Measurements from ENCODE around the gene FAM229A. TPM values are rescaled to one million over a fixed set of nuclear protein-coding genes. Genes with fewer than 3 reads are reported as not detected.
A peak's percentile ranks its signal among the peaks of the same experiment; 100 is the strongest.

Gene FAM229A
- total and polyA plus RNA-seq, 9 of the 15 experiments (the other 6 are each of a cell fraction or from before 2014, with no cell fraction given), result 0.04 to 21.6 (median 7.4) TPM

DNA sequence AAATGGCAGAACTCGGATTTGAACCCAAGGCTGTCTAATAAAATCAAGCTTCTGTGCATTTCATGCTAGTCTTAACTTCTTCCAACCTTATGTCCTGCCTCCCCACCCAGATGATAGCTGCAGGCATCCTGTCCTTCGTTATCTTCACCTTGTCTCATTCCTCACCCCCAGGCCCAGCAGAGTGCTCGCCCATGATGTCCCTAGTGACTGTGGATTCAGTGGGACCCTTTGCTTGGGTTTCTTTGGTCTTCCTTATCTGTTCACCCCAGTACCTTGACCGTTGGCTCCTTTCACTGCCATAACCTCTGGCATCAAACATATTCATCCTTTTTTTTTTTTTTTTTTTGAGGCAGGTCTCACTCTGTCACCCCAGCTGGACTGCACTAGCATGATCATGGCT lies 37.6 kb upstream of the FAM229A start (continued):
- TF ChIP-seq MED1 (CRISPR knock-in tag; IDR thresholded peaks at IDR 0.05; ENCODE audit: borderline replicate concordance) (no peak), BRF1 (IDR thresholded peaks at IDR 0.05; ENCODE audit: borderline replicate concordance, extremely low read depth, insufficient read length) (no peak), CHCHD3 (CRISPR knock-in tag; IDR thresholded peaks at IDR 0.05) (no peak), SNRNP70 (optimal IDR thresholded peaks at IDR 0.05; ENCODE audit: low read depth, low read length) (no peak), SIX5 (IDR thresholded peaks at IDR 0.05; ENCODE audit: borderline replicate concordance in 1 of 2, insufficient read depth in 1 of 2, low read depth in 1 of 2, low read length in 2 of 2) (no peak), ZNF133 (CRISPR knock-in tag; IDR thresholded peaks at IDR 0.05) (no peak), MAFG (tag; conservative IDR thresholded peaks at IDR 0.05) (no peak), SNIP1 (IDR thresholded peaks at IDR 0.05; ENCODE audit: low read depth) (no peak), ZFP1 (CRISPR knock-in tag; IDR thresholded peaks at IDR 0.05) (no peak), ZNF699 (CRISPR knock-in tag; IDR thresholded peaks at IDR 0.05; ENCODE audit: insufficient replicate concordance) (no peak), STAT5A (IDR thresholded peaks at IDR 0.05; ENCODE audit: borderline replicate concordance, low read length) (peak; percentile 30; the same call in 1 of the 2 replicates), RBM15 (IDR thresholded peaks at IDR 0.05; ENCODE audit: insufficient read depth, low read length) (no peak), SREBF1 (IDR thresholded peaks at IDR 0.05; ENCODE audit: borderline replicate concordance, low read depth, low read length) (no peak), EP300 (IDR thresholded peaks at IDR 0.05; ENCODE audit: low read length) (peak; percentile 65; the same call in 1 of the 2 replicates), NRF1 (conservative IDR thresholded peaks at IDR 0.05 in 1 of 2, IDR thresholded peaks at IDR 0.05 in 1 of 2) (no peak), SRSF1 (IDR thresholded peaks at IDR 0.05; ENCODE audit: low read depth, low read length) (no peak), ETV1 (tag; conservative IDR thresholded peaks at IDR 0.05; ENCODE audit: low read depth) (no peak)
- TF ChIP-seq, protein P1, sequence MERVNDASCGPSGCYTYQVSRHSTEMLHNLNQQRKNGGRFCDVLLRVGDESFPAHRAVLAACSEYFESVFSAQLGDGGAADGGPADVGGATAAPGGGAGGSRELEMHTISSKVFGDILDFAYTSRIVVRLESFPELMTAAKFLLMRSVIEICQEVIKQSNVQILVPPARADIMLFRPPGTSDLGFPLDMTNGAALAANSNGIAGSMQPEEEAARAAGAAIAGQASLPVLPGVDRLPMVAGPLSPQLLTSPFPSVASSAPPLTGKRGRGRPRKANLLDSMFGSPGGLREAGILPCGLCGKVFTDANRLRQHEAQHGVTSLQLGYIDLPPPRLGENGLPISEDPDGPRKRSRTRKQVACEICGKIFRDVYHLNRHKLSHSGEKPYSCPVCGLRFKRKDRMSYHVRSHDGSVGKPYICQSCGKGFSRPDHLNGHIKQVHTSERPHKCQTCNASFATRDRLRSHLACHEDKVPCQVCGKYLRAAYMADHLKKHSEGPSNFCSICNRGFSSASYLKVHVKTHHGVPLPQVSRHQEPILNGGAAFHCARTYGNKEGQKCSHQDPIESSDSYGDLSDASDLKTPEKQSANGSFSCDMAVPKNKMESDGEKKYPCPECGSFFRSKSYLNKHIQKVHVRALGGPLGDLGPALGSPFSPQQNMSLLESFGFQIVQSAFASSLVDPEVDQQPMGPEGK (CRISPR knock-in tag; IDR thresholded peaks at IDR 0.05; ENCODE audit: borderline replicate concordance), result no peak
- TF ChIP-seq, protein P2, sequence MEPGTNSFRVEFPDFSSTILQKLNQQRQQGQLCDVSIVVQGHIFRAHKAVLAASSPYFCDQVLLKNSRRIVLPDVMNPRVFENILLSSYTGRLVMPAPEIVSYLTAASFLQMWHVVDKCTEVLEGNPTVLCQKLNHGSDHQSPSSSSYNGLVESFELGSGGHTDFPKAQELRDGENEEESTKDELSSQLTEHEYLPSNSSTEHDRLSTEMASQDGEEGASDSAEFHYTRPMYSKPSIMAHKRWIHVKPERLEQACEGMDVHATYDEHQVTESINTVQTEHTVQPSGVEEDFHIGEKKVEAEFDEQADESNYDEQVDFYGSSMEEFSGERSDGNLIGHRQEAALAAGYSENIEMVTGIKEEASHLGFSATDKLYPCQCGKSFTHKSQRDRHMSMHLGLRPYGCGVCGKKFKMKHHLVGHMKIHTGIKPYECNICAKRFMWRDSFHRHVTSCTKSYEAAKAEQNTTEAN (CRISPR knock-in tag; IDR thresholded peaks at IDR 0.05), result no peak
- TF ChIP-seq, protein P3, sequence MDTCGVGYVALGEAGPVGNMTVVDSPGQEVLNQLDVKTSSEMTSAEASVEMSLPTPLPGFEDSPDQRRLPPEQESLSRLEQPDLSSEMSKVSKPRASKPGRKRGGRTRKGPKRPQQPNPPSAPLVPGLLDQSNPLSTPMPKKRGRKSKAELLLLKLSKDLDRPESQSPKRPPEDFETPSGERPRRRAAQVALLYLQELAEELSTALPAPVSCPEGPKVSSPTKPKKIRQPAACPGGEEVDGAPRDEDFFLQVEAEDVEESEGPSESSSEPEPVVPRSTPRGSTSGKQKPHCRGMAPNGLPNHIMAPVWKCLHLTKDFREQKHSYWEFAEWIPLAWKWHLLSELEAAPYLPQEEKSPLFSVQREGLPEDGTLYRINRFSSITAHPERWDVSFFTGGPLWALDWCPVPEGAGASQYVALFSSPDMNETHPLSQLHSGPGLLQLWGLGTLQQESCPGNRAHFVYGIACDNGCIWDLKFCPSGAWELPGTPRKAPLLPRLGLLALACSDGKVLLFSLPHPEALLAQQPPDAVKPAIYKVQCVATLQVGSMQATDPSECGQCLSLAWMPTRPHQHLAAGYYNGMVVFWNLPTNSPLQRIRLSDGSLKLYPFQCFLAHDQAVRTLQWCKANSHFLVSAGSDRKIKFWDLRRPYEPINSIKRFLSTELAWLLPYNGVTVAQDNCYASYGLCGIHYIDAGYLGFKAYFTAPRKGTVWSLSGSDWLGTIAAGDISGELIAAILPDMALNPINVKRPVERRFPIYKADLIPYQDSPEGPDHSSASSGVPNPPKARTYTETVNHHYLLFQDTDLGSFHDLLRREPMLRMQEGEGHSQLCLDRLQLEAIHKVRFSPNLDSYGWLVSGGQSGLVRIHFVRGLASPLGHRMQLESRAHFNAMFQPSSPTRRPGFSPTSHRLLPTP (IDR thresholded peaks at IDR 0.05; ENCODE audit: borderline replicate concordance, extremely low read depth, insufficient read length), result no peak
- TF ChIP-seq, protein P4, sequence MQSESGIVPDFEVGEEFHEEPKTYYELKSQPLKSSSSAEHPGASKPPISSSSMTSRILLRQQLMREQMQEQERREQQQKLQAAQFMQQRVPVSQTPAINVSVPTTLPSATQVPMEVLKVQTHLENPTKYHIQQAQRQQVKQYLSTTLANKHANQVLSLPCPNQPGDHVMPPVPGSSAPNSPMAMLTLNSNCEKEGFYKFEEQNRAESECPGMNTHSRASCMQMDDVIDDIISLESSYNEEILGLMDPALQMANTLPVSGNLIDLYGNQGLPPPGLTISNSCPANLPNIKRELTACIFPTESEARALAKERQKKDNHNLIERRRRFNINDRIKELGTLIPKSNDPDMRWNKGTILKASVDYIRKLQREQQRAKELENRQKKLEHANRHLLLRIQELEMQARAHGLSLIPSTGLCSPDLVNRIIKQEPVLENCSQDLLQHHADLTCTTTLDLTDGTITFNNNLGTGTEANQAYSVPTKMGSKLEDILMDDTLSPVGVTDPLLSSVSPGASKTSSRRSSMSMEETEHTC (IDR thresholded peaks at IDR 0.05), result no peak

All from K562 (cell line).